Panc1 (cell line): ENCODE data around the gene CNIH1.

Experiments
- POLR2AphosphoS5 ChIP-seq: IDR thresholded peaks from 2 replicates; pipeline ENCODE4 v1.6.1; 2012; ENCODE audit warnings: mild to moderate bottlenecking, low read depth, low read length, moderate library complexity
- REST ChIP-seq, 2 experiments: IDR thresholded peaks; 2 replicates each; pipeline ENCODE4 v1.6.1; 2011 to 2012; ENCODE audit warnings: low read depth in 2 of 2, control low read depth in 1 of 2, low read length in 1 of 2, mild to moderate bottlenecking in 1 of 2, moderate library complexity in 1 of 2; ENCODE audit not compliant: insufficient read depth in 1 of 2
- SIN3A ChIP-seq: IDR thresholded peaks from 2 replicates; pipeline ENCODE4 v1.6.1; 2012; ENCODE audit warnings: low read depth, mild to moderate bottlenecking, low read length, moderate library complexity, borderline replicate concordance; ENCODE audit not compliant: insufficient read depth
- TCF7L2 ChIP-seq: IDR thresholded peaks from 2 replicates; pipeline ENCODE4 v1.6.1; 2011; ENCODE audit warnings: mild to moderate bottlenecking, low read depth, low read length, inconsistent platforms
- TF ChIP-seq, protein P1 (sequence below): fragments of 450-650 bp; IDR thresholded peaks from 2 replicates; pipeline ENCODE4 v1.5.1; 2017; ENCODE audit warnings: mild to moderate bottlenecking

DNA sequence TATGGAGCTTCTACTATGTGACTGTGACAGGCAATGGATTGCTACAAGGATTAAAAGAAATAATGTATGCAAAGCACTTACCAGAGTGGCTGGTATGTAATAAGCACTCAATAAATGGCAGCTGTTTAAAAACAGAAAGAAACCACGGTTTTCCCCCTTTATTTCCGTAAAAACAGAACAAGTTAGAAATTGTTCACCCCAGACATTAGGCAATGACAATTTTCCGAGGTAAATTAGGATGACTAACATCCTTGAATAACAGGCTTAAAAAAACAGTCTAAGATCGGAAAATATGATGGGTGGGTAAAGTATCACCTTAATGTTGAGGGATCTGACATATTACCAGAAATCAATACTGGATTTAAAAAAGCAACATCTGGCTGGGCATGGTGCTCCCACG lies 20.9 kb upstream of the CNIH1 start:
- TF ChIP-seq SIN3A, result no peak
- TF ChIP-seq, protein P1, sequence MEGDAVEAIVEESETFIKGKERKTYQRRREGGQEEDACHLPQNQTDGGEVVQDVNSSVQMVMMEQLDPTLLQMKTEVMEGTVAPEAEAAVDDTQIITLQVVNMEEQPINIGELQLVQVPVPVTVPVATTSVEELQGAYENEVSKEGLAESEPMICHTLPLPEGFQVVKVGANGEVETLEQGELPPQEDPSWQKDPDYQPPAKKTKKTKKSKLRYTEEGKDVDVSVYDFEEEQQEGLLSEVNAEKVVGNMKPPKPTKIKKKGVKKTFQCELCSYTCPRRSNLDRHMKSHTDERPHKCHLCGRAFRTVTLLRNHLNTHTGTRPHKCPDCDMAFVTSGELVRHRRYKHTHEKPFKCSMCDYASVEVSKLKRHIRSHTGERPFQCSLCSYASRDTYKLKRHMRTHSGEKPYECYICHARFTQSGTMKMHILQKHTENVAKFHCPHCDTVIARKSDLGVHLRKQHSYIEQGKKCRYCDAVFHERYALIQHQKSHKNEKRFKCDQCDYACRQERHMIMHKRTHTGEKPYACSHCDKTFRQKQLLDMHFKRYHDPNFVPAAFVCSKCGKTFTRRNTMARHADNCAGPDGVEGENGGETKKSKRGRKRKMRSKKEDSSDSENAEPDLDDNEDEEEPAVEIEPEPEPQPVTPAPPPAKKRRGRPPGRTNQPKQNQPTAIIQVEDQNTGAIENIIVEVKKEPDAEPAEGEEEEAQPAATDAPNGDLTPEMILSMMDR, result no peak
- no peak for TF ChIP-seq REST (IDR thresholded peaks at IDR 0.05; ENCODE audit: insufficient read depth in 1 of 2, low read depth in 2 of 2, low read length in 1 of 2)
- TF ChIP-seq POLR2AphosphoS5, result no peak
- no peak for TF ChIP-seq TCF7L2
